Neural cell (in vitro differentiated cells): Measurements from ENCODE around the gene LCP2. TPM values are rescaled to one million over a fixed set of nuclear protein-coding genes. Genes with fewer than 3 reads are reported as not detected.

Experiments
- H2AFZ ChIP-seq: fragments of 200-600, 300-800 bp; sonication (generic), shearing (Covaris generic); 2 replicates; pipeline ENCODE4 v1.6.0; 2014; ENCODE audit warnings: low read depth, mild to moderate bottlenecking, antibody characterized with exemption, low read length, moderate library complexity
- H3F3A ChIP-seq: fragments of 200-600 bp; shearing (Covaris generic); 2 replicates; pipeline ENCODE4 v1.6.1; 2016; ENCODE audit warnings: mild to moderate bottlenecking, moderate library complexity, mixed read lengths, antibody characterized with exemption, low read length; ENCODE audit not compliant: insufficient read depth, poor library complexity, severe bottlenecking
- H3K27ac ChIP-seq: fragments of 200-600, 300-800 bp; sonication (generic), shearing (Covaris generic); 2 replicates; pipeline ENCODE4 v1.5.1; 2014; ENCODE audit warnings: mild to moderate bottlenecking, low read length, moderate library complexity
- H3K27me3 ChIP-seq: fragments of 300-800, 200-600 bp; sonication (generic), shearing (Covaris generic); 2 replicates; pipeline ENCODE4 v1.6.0; 2014; ENCODE audit warnings: mild to moderate bottlenecking, low read depth, low read length, moderate library complexity; ENCODE audit not compliant: insufficient read depth
- H3K36me3 ChIP-seq: fragments of 300-800, 200-600 bp; sonication (generic), shearing (Covaris generic); 2 replicates; pipeline ENCODE4 v1.5.1; 2014; ENCODE audit warnings: mild to moderate bottlenecking, antibody characterized with exemption, low read length, moderate library complexity; ENCODE audit not compliant: insufficient read depth
- H3K4me2 ChIP-seq: fragments of 300-800, 200-600 bp; sonication (generic), shearing (Covaris generic); 2 replicates; pipeline ENCODE4 v1.6.0; 2014; ENCODE audit warnings: mild to moderate bottlenecking, low read length
- H3K4me3 ChIP-seq: fragments of 300-800, 200-600 bp; sonication (generic), shearing (Covaris generic); 2 replicates; pipeline ENCODE4 v1.5.1; 2014; ENCODE audit warnings: mild to moderate bottlenecking, low read length, moderate library complexity
- H3K79me2 ChIP-seq: fragments of 200-600 bp; shearing (Covaris generic); replicated peaks from 2 replicates; pipeline ENCODE4 v1.6.0; 2014; ENCODE audit warnings: mild to moderate bottlenecking, low read length, moderate library complexity; ENCODE audit not compliant: insufficient read depth
- H3K9ac ChIP-seq: fragments of 300-800, 200-600 bp; sonication (generic), shearing (Covaris generic); 2 replicates; pipeline ENCODE4 v1.6.1; 2016; ENCODE audit warnings: mild to moderate bottlenecking, low read length, mixed read lengths
- H3K9me2 ChIP-seq: fragments of 200-600 bp; shearing (Covaris generic); 2 replicates; pipeline ENCODE4 v1.6.1; 2016; ENCODE audit warnings: mild to moderate bottlenecking, low read length, mixed read lengths; ENCODE audit not compliant: insufficient read depth
- H3K9me3 ChIP-seq: fragments of 200-600, 300-800 bp; sonication (generic), shearing (Covaris generic); 2 replicates; pipeline ENCODE4 v1.6.1; 2016; ENCODE audit warnings: mild to moderate bottlenecking, mixed run types, low read length, moderate library complexity, mixed read lengths
- H4K20me1 ChIP-seq: fragments of 200-600 bp; shearing (Covaris generic); 2 replicates; pipeline ENCODE4 v1.6.1; 2016; ENCODE audit warnings: mild to moderate bottlenecking, mixed run types; ENCODE audit not compliant: insufficient read depth
- EP300 ChIP-seq: fragments of 450-650 bp; conservative IDR thresholded peaks from 2 replicates; pipeline ENCODE4 v1.6.1; 2014; ENCODE audit warnings: antibody characterized with exemption, mild to moderate bottlenecking, moderate library complexity; ENCODE audit not compliant: poor library complexity, severe bottlenecking
- EZH2 ChIP-seq: fragments of 200-600, 300-800 bp; shearing (Covaris generic), sonication (generic); IDR thresholded peaks from 2 replicates; pipeline ENCODE4 v1.6.1; 2014; ENCODE audit warnings: antibody characterized with exemption, low read length, borderline replicate concordance, mild to moderate bottlenecking; ENCODE audit not compliant: insufficient read depth, poor library complexity, severe bottlenecking
- MXI1 ChIP-seq: fragments of 450-650 bp; conservative IDR thresholded peaks from 2 replicates; pipeline ENCODE4 v1.6.1; 2014; ENCODE audit warnings: antibody characterized with exemption, mild to moderate bottlenecking; ENCODE audit not compliant: poor library complexity, severe bottlenecking
- POLR2AphosphoS5 ChIP-seq: IDR thresholded peaks from 2 replicates; pipeline ENCODE4 v1.6.1; 2012
- RAD21 ChIP-seq: fragments of 450-650 bp; conservative IDR thresholded peaks from 2 replicates; pipeline ENCODE4 v1.6.1; 2014; ENCODE audit warnings: antibody characterized with exemption, mild to moderate bottlenecking, moderate library complexity
- REST ChIP-seq: IDR thresholded peaks from 2 replicates; pipeline ENCODE4 v1.6.1; 2012; ENCODE audit warnings: borderline replicate concordance
- SMC3 ChIP-seq: fragments of 450-650 bp; conservative IDR thresholded peaks from 2 replicates; pipeline ENCODE4 v1.6.1; 2014; ENCODE audit warnings: antibody characterized with exemption, mild to moderate bottlenecking, moderate library complexity; ENCODE audit not compliant: poor library complexity
- TAF1 ChIP-seq: IDR thresholded peaks from 2 replicates; pipeline ENCODE4 v1.6.1; 2012; ENCODE audit warnings: low read depth
- polyA plus RNA-seq: library from polyadenylated mRNA; depleted of rRNA; stranded (reverse); fragments of >200 nt; gene quantifications from 2 replicates; pipeline ENCODE4 v1.2.3, GENCODE V29; 2014
- TF ChIP-seq, protein P1 (sequence below): fragments of 450-650 bp; IDR thresholded peaks from 2 replicates; pipeline ENCODE4 v1.5.1; 2014; ENCODE audit warnings: antibody characterized with exemption, mild to moderate bottlenecking, moderate library complexity; ENCODE audit not compliant: poor library complexity, severe bottlenecking

LCP2 gene
- polyA plus RNA-seq, 1 donor from 2014 or later, result not detected

GRCh38 chr5:170261528-170262043 is 36.0 kb downstream of the LCP2 start:
- Histone ChIP-seq H3K9ac (no peak overlapping the region), H3K4me3 (no peak overlapping the region), H4K20me1 (no peaks in the 10 kb centered on the region), H3K4me2 (no peak overlapping the region), H3K9me2 (no peaks in the 10 kb centered on the region), H3K9me3 (no peaks in the 10 kb centered on the region), H3K27me3 (no peaks in the 10 kb centered on the region), H3K79me2 (no peaks in the 10 kb centered on the region), H2AFZ (no peak overlapping the region), H3K36me3 (no peaks in the 10 kb centered on the region), H3F3A (no peaks in the 10 kb centered on the region), H3K27ac (no peak overlapping the region)
- no peak for TF ChIP-seq REST
- TF ChIP-seq SMC3, result no peak
- no peak for TF ChIP-seq TAF1

- no peaks in the 10 kb centered on the region for H4K20me1 ChIP-seq
- no peaks in the 10 kb centered on the region for H3K9me3 ChIP-seq
- no peak overlapping the region for H3K4me3 ChIP-seq
- H3K79me2 ChIP-seq, result no peaks in the 10 kb centered on the region
- no peaks in the 10 kb centered on the region for H3K27me3 ChIP-seq
- H3K9me2 ChIP-seq, result no peaks in the 10 kb centered on the region
- no peaks in the 10 kb centered on the region for H3K36me3 ChIP-seq
- H3K27ac ChIP-seq, result no peak overlapping the region
- no peak overlapping the region for H3K4me2 ChIP-seq
- H3F3A ChIP-seq, result no peaks in the 10 kb centered on the region
- TF ChIP-seq SMC3 (no peak), MXI1 (no peak), TAF1 (no peak), EZH2 (no peak), EP300 (no peak), REST (no peak), RAD21 (no peak), POLR2AphosphoS5 (no peak)
- TF ChIP-seq, protein P1, sequence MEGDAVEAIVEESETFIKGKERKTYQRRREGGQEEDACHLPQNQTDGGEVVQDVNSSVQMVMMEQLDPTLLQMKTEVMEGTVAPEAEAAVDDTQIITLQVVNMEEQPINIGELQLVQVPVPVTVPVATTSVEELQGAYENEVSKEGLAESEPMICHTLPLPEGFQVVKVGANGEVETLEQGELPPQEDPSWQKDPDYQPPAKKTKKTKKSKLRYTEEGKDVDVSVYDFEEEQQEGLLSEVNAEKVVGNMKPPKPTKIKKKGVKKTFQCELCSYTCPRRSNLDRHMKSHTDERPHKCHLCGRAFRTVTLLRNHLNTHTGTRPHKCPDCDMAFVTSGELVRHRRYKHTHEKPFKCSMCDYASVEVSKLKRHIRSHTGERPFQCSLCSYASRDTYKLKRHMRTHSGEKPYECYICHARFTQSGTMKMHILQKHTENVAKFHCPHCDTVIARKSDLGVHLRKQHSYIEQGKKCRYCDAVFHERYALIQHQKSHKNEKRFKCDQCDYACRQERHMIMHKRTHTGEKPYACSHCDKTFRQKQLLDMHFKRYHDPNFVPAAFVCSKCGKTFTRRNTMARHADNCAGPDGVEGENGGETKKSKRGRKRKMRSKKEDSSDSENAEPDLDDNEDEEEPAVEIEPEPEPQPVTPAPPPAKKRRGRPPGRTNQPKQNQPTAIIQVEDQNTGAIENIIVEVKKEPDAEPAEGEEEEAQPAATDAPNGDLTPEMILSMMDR, result no peak
- no peak overlapping the region for H3K9ac ChIP-seq
- no peak overlapping the region for H2AFZ ChIP-seq
These were observed 40.2 kb downstream of the LCP2 start for GRCh38 chr5:170257370-170257769.
